ENCODE measurements around the gene ZNF683.

- TF ChIP-seq CTCF (conservative IDR thresholded peaks at IDR 0.05; ENCODE audit: low read depth in 2 of 2) (no peak), EZH2 (IDR thresholded peaks at IDR 0.05; ENCODE audit: low read depth, unreplicated experiment) (no peak), JUNB (IDR thresholded peaks at IDR 0.05; ENCODE audit: unreplicated experiment) (no peak), REST (IDR thresholded peaks at IDR 0.05; ENCODE audit: unreplicated experiment) (no peak), POLR2AphosphoS5 (IDR thresholded peaks at IDR 0.05; ENCODE audit: low read depth) (peak; percentile 61; the same call in 1 of the 2 replicates)
These were observed 36.6 kb downstream of the ZNF683 start for GRCh38 chr1:26335774-26336476.
